ENCODE measurements around the gene ADARB2. TPM values are rescaled to one million over a fixed set of nuclear protein-coding genes. Genes with fewer than 3 reads are reported as not detected.
A peak's percentile ranks its signal among the peaks of the same experiment; 100 is the strongest.

ADARB2 gene
- total and polyA plus RNA-seq, 4 donors = 0.55 to 0.70 (median 0.59) TPM; not detected in 1

- Histone ChIP-seq H3K27ac (ENCODE audit: low read depth in 1 of 2, low read length in 2 of 2) (no peak overlapping the region), H3K9me3 (ENCODE audit: control insufficient read depth in 4 of 4, low read length in 3 of 4) (no peaks in the 10 kb centered on the region), H3K9ac (ENCODE audit: low read depth in 1 of 2, low read length in 2 of 2) (no peak overlapping the region), H3K27me3 (ENCODE audit: control insufficient read depth in 4 of 4, insufficient read depth in 4 of 4, low read length in 3 of 4) (peaks cover 0 to 2% (median 0%) of the 10 kb centered on the region in 4 donors), H3K36me3 (ENCODE audit: control insufficient read depth in 4 of 4, insufficient read depth in 3 of 4, low read depth in 1 of 4, low read length in 3 of 4) (no peaks in the 10 kb centered on the region), H3K4me3 (ENCODE audit: low read depth in 1 of 3, low read length in 3 of 3) (no peak overlapping the region), H3K4me1 (ENCODE audit: control insufficient read depth in 4 of 4, insufficient read depth in 4 of 4, low read length in 3 of 4) (no peaks in the 10 kb centered on the region)
- 25% methylated on average over 14 of the region's 14 CpGs for WGBS
- TF ChIP-seq, protein P1, sequence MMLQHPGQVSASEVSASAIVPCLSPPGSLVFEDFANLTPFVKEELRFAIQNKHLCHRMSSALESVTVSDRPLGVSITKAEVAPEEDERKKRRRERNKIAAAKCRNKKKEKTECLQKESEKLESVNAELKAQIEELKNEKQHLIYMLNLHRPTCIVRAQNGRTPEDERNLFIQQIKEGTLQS (IDR thresholded peaks at IDR 0.05) = no peak
- peak; percentile 34 to 44 for TF ChIP-seq RAD21 (IDR thresholded peaks at IDR 0.05)
- no peak for TF ChIP-seq SP1 (IDR thresholded peaks at IDR 0.05)
- TF ChIP-seq JUND (IDR thresholded peaks at IDR 0.05) = no peak
- no peak for TF ChIP-seq ZBTB33 (IDR thresholded peaks at IDR 0.05)
- no peak for TF ChIP-seq YY1 (IDR thresholded peaks at IDR 0.05)
- TF ChIP-seq RXRA (IDR thresholded peaks at IDR 0.05) = no peak
- no peak for TF ChIP-seq FOXA1 (IDR thresholded peaks at IDR 0.05)
- no peak for TF ChIP-seq MAX (IDR thresholded peaks at IDR 0.05)
- no peak for TF ChIP-seq GABPA (IDR thresholded peaks at IDR 0.05 in 1 of 2, conservative IDR thresholded peaks at IDR 0.05 in 1 of 2)
- no peak for TF ChIP-seq REST (IDR thresholded peaks at IDR 0.05)
- no peak for TF ChIP-seq EGR1 (IDR thresholded peaks at IDR 0.05; ENCODE audit: low read depth in 2 of 2)
- no peak for TF ChIP-seq HNF4A (conservative IDR thresholded peaks at IDR 0.05)
- no peak for TF ChIP-seq HNF4G (IDR thresholded peaks at IDR 0.05)
- TF ChIP-seq FOXA2 (IDR thresholded peaks at IDR 0.05) = no peak
- TF ChIP-seq, protein P2, sequence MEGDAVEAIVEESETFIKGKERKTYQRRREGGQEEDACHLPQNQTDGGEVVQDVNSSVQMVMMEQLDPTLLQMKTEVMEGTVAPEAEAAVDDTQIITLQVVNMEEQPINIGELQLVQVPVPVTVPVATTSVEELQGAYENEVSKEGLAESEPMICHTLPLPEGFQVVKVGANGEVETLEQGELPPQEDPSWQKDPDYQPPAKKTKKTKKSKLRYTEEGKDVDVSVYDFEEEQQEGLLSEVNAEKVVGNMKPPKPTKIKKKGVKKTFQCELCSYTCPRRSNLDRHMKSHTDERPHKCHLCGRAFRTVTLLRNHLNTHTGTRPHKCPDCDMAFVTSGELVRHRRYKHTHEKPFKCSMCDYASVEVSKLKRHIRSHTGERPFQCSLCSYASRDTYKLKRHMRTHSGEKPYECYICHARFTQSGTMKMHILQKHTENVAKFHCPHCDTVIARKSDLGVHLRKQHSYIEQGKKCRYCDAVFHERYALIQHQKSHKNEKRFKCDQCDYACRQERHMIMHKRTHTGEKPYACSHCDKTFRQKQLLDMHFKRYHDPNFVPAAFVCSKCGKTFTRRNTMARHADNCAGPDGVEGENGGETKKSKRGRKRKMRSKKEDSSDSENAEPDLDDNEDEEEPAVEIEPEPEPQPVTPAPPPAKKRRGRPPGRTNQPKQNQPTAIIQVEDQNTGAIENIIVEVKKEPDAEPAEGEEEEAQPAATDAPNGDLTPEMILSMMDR (IDR thresholded peaks at IDR 0.05; ENCODE audit: low read depth, low read length, missing input control) = peak; percentile 38
- no peak for TF ChIP-seq NR2F2 (IDR thresholded peaks at IDR 0.05)
- DNase-seq (ENCODE audit: low spot score) = peak; percentile 34
These were observed 368.5 kb downstream of the ADARB2 start for GRCh38 chr10:1368842-1369171.
